RPMI8226 (cell line): ENCODE data around the gene PRLR.
"Not testable (repeated sequence)": the region's sequence is repeated elsewhere in the genome, so short reads cannot be mapped to it uniquely, and the experiment has no call there.

ENCODE experiments used
- DNase-seq: peaks from one replicate; pipeline ENCODE4 v3.0.0-alpha.2; 2015

PRLR gene

DNA sequence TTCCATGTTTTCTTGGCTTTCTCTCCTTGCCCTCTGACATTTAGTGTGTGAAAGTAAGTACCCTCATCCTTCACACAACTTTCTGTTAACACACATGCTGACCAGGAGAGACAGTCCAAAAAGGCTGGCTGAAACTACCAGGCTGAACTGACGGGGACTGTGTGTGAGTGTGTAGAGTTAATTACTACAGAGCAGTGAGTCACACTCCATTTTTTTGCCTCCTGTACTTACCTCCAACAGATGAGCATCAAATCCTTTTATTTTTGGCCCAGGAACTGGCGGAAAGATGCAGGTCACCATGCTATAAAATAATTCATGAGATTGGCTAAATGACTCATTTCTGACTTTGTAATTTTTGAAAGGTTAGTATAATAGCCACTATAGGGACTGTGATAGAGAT, 162.3 kb downstream of the PRLR start:
- DNase-seq, result no peak

DNA sequence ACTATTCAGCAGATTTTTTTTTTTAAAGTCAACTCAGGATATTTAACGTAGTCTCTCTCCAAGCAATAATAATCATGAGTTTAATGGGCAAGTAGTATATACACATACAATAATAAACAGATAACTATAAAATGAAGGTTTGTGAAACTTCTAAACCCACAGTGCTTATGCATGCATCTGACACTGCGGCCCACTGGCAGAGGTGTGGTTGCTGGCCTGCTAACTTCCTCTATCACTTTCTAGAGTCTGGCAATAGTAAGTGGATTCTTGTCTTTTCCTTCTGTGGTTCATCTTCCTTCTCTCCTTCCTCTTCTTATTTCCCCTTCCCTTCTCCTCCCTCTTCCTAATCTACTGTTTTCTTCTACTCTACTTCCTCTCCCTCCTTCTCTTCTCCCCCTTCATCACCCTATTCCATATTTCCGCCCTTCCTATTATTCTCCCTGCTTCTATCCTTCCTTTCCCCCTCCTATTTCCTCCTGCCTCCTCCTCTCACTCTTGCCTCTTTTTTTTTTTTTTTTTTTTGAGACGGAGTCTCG, 164.0 kb downstream of the PRLR start:
- no peak for DNase-seq

DNA sequence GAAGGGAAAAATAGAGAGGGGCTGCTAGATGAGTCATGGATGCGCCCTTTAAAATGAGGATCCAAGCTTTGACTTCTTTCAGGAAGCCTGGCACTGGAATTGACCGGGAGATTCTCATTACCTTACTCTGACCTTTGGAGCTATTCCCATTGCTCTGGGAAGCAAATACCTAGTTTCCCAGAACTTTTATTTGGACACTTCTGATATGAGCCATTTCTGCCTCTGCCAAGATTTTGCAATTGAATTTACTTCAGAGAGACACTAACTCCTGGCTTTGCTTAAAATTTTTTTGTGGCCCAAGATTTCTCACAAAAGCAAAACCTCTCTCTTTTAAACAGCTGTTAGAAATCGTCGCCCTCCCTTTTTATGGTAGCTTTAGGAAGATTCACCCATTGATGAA, 166.9 kb downstream of the PRLR start:
- DNase-seq, result no peak

DNA sequence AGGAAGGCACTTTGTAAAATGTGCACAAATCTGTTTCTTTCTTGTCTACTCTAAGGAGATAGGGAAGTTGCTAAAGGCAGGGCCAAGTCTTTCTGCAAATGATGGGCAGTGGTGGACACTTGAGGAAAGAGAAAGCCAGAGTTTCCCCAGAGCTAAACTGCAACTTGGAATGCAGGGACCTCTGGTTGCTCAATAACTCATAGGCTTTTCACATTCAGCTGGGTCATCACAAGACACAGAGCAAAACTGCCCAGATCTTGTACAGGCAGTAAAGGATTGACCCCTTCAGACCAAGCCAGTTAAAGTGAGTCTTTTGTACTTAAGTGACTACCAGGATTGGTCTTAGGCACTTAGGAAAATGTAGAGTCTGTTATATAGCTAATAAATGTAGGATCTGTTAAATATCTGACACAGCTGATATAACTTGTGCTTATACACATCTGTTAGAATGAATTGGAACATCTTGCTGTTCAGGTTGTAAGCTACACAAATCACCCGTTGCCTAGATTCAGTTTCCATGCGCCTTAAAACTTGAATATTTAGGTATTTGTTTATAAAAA, 169.0 kb downstream of the PRLR start:
- DNase-seq, result no peak

DNA sequence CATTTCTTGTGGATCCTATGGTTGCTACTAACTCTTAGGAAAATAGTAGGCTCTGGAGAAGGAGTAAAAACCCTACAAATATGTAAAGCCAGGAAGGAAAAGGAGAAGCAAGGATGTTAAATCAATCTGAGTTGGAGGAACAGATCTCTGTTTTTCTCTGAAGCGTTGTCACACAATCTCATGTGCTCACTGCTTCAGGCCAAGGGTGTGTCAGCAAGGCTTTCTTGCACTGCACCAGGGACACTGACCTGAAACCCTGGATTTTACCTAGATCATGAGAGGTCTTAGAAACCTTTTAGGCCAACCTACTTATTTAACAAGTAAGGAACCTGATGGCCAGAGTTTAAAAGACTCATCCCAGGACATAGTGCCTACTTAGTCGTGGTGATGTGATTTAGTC, 170.1 kb downstream of the PRLR start:
- DNase-seq, result no peak

DNA sequence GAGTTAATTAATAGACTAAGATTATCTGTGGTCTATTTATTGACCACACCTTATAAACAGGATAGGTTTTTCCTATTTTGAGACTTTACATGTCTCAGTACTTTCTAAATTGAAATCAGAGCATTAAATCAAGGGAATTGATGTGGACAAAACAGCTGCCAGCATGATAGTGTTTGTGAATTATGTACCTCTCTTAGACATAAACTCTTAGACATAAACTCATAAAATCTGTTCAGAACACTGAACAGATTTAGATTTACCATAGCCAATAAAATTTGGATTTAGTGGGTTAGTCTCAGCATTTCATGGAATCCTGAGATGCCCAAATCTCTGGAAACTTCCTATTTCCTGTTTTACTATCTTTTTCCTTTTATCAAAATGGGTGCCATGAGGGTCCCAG, 171.0 kb downstream of the PRLR start:
- no peak for DNase-seq

DNA sequence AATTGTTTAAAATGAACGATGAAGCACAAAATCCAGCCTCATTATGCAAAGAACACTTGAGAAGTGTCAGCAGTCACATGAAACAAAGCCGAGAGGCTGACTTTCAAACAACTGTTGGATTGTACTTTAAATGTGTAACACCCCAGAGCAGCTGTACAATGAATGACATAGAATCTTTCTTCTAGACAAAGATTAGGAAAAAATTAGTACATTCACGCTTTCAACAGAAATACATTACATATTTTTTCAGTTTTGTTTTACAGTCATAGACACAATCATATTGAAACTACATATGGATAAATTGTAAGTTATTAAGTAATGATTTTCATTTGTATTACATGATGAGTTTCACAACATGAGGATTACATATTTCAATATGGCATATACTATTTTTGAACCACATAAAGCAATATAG, 171.9 kb downstream of the PRLR start:
- no peak for DNase-seq

DNA sequence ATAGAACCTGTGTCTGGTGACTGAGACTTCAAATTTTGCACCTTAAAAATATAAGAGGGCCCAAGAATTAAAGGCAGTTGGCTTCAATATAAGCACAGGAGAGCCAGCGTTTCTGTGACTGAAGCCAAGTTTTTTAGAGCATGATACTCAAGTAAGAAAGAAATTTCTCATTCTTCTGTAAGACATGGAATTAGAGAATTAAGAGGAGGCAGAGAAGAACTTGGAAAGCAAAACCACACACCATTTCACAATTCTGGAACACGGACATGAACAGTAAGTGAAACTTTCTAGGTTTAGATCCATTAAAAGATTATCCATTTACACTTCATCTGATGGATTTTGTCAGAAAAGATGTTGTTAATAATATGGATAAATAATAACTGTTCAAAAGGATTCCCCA, 173.6 kb downstream of the PRLR start:
- no peak for DNase-seq

DNA sequence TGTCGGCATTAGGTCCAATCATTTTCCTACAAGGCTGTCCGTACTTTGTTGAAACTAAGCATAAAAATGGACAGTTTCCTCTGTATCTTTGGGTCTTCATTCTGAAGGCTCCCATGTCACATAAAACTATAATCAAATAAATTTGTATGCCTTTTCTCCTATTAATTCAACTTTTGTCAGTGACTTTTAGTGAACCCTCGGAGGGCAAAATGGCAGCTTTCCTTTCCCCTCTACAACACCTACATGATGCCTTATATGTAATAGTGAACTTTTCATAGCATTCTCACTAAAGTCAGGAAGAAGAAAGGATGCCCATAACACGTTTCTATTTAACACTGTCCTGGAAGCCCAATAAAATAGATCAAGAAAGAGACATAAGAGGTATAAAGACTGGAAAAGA, 177.4 kb downstream of the PRLR start:
- DNase-seq, result no peak

DNA sequence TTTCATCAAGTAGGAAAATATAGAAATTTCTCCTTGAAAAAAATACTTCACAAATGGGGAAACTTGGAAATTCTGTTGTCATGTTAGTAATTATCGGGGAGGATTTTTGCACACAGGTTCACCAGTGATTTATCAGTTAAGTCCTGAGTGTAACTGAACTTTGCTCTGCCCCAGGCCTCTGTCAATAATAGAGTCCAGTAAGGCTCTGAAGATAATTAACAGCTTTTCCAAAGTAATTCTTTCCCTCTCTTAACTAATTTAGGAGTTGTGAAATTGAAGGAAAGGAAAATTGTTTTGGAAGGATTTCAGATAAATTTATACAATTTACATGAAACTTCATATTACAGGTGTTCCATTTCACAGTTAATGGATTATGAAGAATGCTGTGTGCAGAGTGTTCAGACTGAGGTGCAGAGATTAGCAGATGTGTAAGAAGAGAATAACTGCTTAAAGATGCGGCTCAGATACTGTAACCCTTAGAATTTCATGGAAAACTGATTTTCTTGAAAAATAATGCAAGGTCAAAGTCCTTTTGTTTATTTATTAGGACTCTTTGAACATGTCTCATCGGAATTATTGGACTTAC, 179.7 kb downstream of the PRLR start:
- no peak for DNase-seq

DNA sequence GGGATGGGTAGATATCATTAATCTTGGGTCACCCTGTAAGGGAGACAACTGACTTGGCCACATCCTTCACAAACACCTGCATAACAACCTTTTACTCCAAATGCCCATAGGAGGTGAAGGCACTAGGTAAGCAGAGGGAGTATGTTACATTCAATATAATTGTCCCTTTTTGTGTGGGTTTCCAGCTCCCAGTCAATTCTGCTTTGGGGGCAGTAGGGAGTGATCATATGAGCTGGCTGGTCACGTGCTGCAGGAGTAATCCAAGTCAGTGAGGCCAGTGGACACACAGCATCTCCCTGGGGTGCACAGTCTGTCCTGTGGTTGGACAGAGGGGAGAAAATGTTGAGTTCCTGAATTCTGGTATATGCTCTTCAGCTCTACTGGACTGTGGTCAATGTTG, 181.4 kb downstream of the PRLR start:
- DNase-seq, result no peak

DNA sequence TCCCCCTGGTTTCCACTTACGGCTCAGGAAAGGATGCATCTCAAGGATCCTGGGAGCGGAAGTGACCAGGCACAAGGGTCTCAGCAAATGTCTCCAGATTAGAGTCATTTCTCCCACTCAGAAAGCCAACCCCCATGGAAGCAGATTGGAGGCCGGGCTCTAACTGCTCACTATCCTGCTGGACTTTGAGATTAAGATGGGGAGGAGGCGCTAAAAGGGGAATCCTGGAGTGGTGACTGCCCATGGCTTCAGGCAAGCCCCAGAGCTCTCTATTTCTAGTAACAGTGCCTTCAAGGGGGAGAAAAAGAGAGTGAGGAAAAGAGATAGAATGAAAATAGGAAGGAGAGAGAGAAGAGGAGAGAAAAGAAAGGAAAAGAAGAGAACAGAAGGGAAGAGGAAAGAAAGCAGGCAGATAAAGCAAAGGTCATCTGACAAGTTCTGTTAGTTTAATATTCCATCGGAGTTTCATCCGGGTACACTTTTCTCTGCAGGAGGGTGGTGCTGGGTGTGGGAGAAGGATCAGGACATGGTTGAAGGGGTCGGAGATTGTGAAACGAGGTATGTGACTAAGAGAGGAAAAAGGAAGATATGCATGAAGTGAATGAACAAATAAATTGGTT, 182.4 kb downstream of the PRLR start, which contains the start of gene AGXT2:
AGXT2 (minus strand) TSS at position 165 of the 620 bp plus-strand sequence; CDS start at position 108, 57 bp downstream.
- DNase-seq, result no peak

DNA sequence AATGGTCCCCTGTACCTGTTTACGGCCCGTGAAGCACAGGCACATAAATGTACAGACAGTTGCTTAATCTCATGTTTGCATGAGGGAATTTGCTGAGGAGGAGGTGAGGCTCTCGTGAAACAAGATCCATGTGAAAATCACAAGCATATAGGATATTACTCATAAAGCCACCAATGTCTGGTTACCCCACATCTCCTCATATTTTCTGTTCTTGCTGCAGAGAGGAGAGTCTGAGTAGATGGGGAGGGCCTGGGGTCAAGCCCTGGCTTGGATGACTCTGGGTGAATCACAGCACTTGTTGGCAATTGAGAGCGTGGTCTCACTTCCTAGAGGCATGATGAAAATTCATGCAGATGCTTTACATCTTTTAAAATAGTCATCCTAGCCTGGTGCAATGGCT, 183.5 kb downstream of the PRLR start:
- no peak for DNase-seq

DNA sequence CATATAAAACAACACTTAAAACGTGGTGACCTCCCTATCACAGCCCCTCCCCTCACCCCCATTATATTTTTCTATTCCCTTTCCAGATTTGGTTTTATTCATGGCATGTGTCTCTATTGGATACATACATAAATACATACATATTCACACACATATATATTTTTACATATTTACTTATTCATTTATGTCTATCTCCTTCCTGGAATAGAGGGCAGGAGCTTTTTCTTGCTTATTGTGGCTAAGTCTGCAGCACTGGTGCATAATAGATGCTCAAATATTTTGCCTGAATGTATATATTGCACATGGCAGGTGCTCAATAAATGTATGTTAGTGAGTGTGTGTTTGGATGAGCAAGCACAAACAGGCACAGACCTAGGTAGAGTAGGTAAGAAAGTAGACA, 185.0 kb downstream of the PRLR start:
- no peak for DNase-seq

DNA sequence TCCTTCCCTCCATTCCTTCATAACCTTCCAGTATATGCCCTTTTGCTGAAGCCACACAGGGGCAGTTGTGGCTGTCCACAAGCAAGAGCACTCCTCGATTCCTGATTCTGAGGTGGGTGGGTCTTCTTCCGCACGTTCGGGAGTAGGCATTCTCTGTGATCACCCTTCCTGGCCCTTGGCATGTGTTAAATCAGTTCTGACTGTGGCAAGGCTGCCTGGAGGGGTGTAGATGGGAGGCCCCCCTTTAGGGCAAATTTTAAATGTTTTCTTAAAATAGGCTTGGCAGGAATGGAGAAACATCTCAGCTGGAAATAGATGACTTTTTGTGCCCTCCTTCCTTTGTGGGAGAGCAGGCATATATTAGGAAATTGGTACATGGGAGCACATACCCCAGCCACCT, 185.6 kb downstream of the PRLR start:
- no peak for DNase-seq

DNA sequence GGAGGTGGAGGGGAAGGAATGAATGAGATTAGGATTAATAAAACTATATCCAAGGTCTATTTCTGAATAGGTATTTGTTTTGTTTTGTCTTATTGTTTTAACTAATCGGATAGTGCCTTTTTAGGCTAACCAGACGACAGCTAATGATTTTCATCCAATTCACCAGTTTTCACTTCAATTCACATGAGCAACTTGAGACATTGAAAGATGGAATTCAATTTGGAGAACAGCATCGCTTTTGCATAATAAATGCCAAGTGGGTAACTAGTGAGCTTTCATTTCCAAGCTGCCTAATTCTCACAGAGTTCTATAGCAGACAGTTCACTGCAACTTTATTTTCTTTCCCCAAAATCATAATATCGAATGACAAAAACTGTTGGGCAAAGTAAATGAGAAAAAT, 187.5 kb downstream of the PRLR start:
- DNase-seq, result no peak

DNA sequence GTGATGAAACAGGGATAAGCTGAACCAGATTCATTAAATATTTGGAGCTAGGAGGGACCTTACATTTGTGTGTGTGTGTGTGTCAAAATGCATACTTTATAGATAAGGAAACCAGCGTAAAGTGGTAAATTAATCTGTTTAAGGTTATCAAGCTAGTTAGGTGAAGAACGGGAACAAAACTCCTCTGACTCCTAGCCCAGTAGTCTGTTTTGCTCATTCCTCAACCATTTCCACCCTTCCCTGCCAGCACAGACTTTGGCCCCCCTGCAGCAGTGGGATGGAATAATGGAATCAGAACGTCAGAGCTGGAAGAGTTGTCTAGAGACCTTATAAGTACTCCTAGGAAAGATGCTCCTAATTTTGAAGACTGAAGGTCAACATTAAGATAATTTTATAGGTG, 189.0 kb downstream of the PRLR start:
- DNase-seq, result no peak

DNA sequence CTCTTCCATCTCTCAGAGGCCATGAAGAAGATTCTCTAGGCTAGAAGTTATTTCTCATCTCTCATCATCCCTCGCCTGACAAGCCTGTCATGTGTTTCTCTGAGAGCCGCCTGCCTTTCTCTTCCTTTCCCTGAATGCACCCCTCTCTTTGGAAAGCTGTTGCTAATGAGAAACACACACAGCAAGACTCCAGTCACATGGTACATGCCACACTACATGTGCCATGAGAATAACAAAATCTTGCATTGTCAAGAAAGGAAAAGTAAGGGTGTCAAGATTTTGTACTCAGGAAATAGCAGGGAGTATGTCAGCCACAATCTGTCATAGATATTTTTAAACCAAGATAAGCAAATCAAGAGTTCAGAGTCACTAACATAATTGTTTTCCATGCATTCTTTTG, 191.4 kb downstream of the PRLR start:
- DNase-seq, result no peak

DNA sequence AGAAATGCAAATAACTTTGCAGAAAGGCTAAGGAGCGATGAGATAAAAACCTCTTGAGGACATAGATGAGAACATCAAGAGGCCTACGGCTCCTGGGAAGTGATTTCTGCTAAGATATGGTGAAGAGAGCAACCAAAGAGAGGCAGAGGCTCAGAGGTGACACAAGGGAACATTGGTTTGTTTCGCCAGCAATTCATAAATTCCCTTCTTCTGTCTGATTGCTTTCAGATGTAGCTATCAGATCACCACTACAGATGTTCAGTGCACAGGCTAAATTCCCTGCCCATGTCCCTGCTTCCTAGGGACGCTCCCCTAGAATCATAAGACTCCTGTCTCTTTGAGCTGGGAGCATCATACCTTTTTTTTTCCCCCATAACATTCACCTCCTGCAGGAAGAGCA, 193.8 kb downstream of the PRLR start:
- no peak for DNase-seq

DNA sequence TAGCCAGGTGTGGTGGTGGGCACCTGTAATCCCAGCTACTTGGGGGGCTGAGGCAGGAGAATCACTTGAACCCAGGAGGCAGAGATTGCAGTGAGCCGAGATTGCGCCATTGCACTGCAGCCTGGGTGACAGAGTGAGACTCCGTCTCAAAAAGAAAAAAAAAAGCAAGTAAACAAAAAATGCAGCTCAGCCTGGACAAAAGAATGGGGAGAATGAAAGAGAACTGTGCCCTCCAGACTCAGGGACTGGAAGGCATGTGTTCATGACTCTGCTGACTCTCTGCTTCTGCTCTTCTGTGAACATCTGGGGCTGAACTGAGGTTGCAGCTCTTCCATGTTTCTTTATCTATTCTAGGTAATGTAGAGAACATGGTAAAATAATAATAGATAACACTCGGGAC, 194.4 kb downstream of the PRLR start:
- not testable (repeated sequence) for DNase-seq

DNA sequence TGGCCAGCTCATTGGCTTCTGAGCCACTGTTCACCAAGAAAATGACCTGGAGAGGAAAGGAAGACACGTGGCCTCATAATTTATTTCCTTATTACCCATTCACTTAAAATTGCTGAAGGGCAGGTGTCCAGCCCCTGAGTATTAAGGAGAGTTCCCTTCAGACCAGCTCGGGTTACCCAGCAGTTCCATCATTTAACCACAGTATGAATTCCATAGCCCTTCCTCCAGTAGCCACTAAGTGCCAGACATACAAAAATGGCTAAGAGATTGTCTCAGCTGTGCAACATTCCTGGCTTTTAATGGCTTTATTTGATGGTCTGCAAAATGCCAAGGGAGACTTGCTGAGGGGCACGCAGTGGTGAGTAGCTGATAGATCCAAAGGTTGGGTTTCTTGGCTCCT, 195.0 kb downstream of the PRLR start:
- DNase-seq, result no peak

DNA sequence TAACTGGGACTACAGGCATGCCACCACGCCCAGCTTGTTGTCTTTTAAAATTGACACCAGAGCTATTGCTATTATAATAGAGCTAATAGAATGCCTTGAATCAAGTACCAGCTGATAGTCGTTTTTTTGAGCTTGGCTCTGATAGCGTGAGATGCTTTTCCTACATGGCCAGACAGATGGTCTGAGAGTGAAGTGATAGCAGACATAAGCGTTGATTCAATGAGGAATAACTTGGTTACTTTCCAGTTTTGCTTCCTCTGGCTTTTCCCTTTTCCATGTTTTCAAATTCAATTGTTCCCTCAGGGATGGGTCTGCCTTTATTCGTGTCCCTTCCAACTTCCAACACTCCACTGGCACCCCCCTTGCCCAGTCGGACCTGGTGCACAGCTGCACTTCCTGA, 197.9 kb downstream of the PRLR start:
- DNase-seq, result no peak

DNA sequence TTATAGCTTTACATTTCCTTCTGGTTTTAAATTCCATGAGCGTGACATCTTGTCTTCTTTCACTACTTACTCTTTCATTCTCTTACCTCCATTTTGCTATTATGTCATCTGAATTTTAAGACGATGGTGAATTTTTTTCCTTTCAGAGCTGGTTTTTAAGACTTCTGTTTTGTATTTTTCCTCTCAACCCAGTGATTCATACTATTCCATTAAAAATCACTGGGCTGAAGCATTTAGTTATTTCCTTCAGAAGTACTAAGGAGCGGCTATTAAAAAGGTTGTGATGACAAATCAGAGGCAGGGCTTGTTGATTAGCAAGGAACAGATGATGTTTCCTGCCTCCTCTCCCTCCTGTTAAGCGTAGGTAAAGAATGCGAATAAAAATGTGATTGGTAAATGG, 199.0 kb downstream of the PRLR start:
- DNase-seq, result no peak

DNA sequence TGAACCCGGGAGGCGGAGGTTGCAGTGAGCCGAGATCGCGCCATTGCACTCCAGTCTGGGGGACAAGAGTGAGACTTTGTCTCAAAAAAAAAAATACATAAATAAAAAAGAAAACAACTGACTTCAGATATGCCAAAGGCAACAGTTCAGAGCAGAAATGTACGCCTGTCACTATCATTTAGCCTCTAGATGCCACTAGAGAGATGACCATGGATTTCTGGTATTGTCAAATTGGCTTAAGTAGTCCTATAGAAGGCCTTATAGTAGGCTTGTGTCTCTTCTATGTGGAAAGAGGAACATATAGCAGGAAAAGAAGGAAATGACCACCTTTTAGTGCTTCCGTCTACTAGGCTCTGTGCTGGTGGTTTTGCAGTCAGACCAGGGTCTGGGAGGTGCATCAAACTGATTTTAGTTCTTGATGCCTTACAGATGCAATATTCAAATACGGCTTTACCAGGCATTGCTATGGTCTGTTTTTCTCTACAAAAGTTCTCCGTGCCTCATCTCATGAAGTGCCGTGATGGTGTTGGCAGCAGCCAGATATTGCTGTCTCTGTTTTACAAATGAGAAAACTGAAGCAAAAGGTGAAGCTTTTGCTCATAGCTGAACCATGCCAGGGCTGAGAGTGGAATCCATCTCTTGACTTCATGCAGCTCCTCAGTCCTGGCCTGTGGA, 199.7 kb downstream of the PRLR start:
- no peak for DNase-seq
